HepG2 (cell line): ENCODE measurements around the gene UTS2R. TPM values are rescaled to one million over a fixed set of nuclear protein-coding genes. Genes with fewer than 3 reads are reported as not detected.

Experiments used
- AGO1 ChIP-seq: fragments of 200-400 bp; formaldehyde crosslinking; IDR thresholded peaks from 2 replicates; pipeline ENCODE4 v1.6.1; 2017; ENCODE audit warnings: mild to moderate bottlenecking, low read depth, low read length, moderate library complexity; ENCODE audit not compliant: poor library complexity, severe bottlenecking
- ATF2 ChIP-seq: sonication (generic); formaldehyde crosslinking; IDR thresholded peaks from 2 replicates; pipeline ENCODE4 v1.4.0; 2020; ENCODE audit warnings: missing genetic modification reagents
- FOXA3 ChIP-seq: IDR thresholded peaks from 2 replicates; pipeline ENCODE4 v1.6.1; 2016; ENCODE audit warnings: missing genetic modification reagents, missing compliant biosample characterization
- MEF2D ChIP-seq: sonication (generic); formaldehyde crosslinking; IDR thresholded peaks from 2 replicates; pipeline ENCODE4 v1.5.1; 2020; ENCODE audit warnings: mild to moderate bottlenecking, missing genetic modification reagents
- NCOA2 ChIP-seq: sonication (generic); formaldehyde crosslinking; IDR thresholded peaks from 2 replicates; pipeline ENCODE4 v1.8.0; 2022; ENCODE audit warnings: inconsistent platforms
- NFE2L1 ChIP-seq: sonication (generic); formaldehyde crosslinking; IDR thresholded peaks from 2 replicates; pipeline ENCODE4 v1.4.0; 2020; ENCODE audit warnings: missing genetic modification reagents, mild to moderate bottlenecking, borderline replicate concordance
- POLR2A ChIP-seq, 2 experiments: IDR thresholded peaks; 2 replicates each; pipeline ENCODE4 v1.6.1; 2011; ENCODE audit warnings: low read depth in 2 of 2, low read length in 2 of 2, mild to moderate bottlenecking in 1 of 2, moderate library complexity in 1 of 2; ENCODE audit not compliant: insufficient read depth in 1 of 2
- REPIN1 ChIP-seq: sonication (generic); formaldehyde crosslinking; IDR thresholded peaks from 2 replicates; pipeline ENCODE4 v1.8.0; 2022; ENCODE audit warnings: missing genetic modification reagents, low read depth, mild to moderate bottlenecking, borderline replicate concordance
- ZFP41 ChIP-seq: sonication (generic); formaldehyde crosslinking; IDR thresholded peaks from 2 replicates; pipeline ENCODE4 v1.4.0; 2020; ENCODE audit warnings: mild to moderate bottlenecking, missing genetic modification reagents, borderline replicate concordance
- ZMAT3 ChIP-seq: sonication (generic); formaldehyde crosslinking; conservative IDR thresholded peaks from 2 replicates; pipeline ENCODE4 v1.7.0; 2021; ENCODE audit warnings: missing genetic modification reagents
- ZNF441 ChIP-seq: sonication (generic); formaldehyde crosslinking; IDR thresholded peaks from 2 replicates; pipeline ENCODE4 v1.7.0; 2021; ENCODE audit warnings: missing genetic modification reagents, borderline replicate concordance
- ZNF672 ChIP-seq: sonication (generic); formaldehyde crosslinking; IDR thresholded peaks from 2 replicates; pipeline ENCODE4 v1.8.1; 2022; ENCODE audit warnings: missing genetic modification reagents
- ZNF746 ChIP-seq: sonication (generic); formaldehyde crosslinking; IDR thresholded peaks from 2 replicates; pipeline ENCODE4 v1.8.0; 2022; ENCODE audit warnings: mild to moderate bottlenecking, missing genetic modification reagents
- polyA plus RNA-seq, 8 experiments: library from polyadenylated mRNA; depleted of rRNA in 3 of 8; stranded (reverse) in 7 of 8; unstranded in 1 of 8; fragments of >200 nt; fragmentation: Illumina TruSeq in 4 of 8; extraction: Trizol in 4 of 8; gene quantifications; 2 replicates each; pipeline versions ENCODE4 v1.2.1 to v1.2.3, GENCODE V29; 2011 to 2016; ENCODE audit warnings: low read depth in 4 of 8, missing spikeins in 1 of 8, mixed read lengths in 1 of 8; ENCODE audit not compliant: insufficient read depth in 1 of 8
- total RNA-seq, 5 experiments: library from RNA; depleted of rRNA; stranded (reverse); fragments of >200 nt; fragmentation: Illumina TruSeq; extraction: Trizol; gene quantifications; 2 replicates each; pipeline ENCODE4 v1.2.3, GENCODE V29; 2016; ENCODE audit warnings: low read depth in 1 of 5
- TF ChIP-seq, protein P1 (sequence below): sonication (generic); formaldehyde crosslinking; IDR thresholded peaks from 2 replicates; pipeline ENCODE4 v1.8.1; 2022; ENCODE audit warnings: low read depth, mild to moderate bottlenecking, missing genetic modification reagents
- TF ChIP-seq, protein P2 (sequence below): sonication (generic); formaldehyde crosslinking; IDR thresholded peaks from 2 replicates; pipeline ENCODE4 v1.4.0; 2020; ENCODE audit warnings: missing genetic modification reagents
- TF ChIP-seq, protein P3 (sequence below): IDR thresholded peaks from 2 replicates; pipeline ENCODE4 v1.6.1; 2016
- TF ChIP-seq, protein P4 (sequence below): sonication (generic); formaldehyde crosslinking; IDR thresholded peaks from 2 replicates; pipeline ENCODE4 v1.4.0; 2020; ENCODE audit warnings: missing genetic modification reagents, borderline replicate concordance

The UTS2R gene
- total and polyA plus RNA-seq, 2 of the 13 experiments (the other 11 are each of a cell fraction or from before 2014, with no cell fraction given), result 0.13 to 0.15 TPM

GRCh38 chr17:82351713-82352488 lies 19.7 kb upstream of the UTS2R start (continued):
- TF ChIP-seq ATF2 (CRISPR knock-in tag) (peak; percentile 58), ZNF672 (no peak), NCOA2 (CRISPR knock-in tag) (0 out of 2 replicates have a peak, but pooled peaks have one; percentile 7), ZNF441 (CRISPR knock-in tag) (no peak), AGO1 (no peak), MEF2D (CRISPR knock-in tag) (no peak), ZFP41 (CRISPR knock-in tag) (no peak), POLR2A (IDR thresholded peaks at IDR 0.05; ENCODE audit: insufficient read depth in 1 of 2, low read depth in 2 of 2, low read length in 2 of 2) (no peak), ZMAT3 (CRISPR knock-in tag) (0 out of 2 replicates have a peak, but pooled peaks have one; percentile 35), NFE2L1 (CRISPR knock-in tag) (0 out of 2 replicates have a peak, but pooled peaks have one; percentile 3), ZNF746 (CRISPR knock-in tag) (peak; percentile 55; the same call in 1 of the 2 replicates), REPIN1 (CRISPR knock-in tag) (no peak; the same call in 1 of the 2 replicates), FOXA3 (peak; percentile 71; the same call in 1 of the 2 replicates)
- TF ChIP-seq, protein P1, sequence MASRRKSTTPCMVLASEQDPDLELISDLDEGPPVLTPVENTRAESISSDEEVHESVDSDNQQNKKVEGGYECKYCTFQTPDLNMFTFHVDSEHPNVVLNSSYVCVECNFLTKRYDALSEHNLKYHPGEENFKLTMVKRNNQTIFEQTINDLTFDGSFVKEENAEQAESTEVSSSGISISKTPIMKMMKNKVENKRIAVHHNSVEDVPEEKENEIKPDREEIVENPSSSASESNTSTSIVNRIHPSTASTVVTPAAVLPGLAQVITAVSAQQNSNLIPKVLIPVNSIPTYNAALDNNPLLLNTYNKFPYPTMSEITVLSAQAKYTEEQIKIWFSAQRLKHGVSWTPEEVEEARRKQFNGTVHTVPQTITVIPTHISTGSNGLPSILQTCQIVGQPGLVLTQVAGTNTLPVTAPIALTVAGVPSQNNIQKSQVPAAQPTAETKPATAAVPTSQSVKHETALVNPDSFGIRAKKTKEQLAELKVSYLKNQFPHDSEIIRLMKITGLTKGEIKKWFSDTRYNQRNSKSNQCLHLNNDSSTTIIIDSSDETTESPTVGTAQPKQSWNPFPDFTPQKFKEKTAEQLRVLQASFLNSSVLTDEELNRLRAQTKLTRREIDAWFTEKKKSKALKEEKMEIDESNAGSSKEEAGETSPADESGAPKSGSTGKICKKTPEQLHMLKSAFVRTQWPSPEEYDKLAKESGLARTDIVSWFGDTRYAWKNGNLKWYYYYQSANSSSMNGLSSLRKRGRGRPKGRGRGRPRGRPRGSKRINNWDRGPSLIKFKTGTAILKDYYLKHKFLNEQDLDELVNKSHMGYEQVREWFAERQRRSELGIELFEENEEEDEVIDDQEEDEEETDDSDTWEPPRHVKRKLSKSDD (CRISPR knock-in tag), result no peak
- TF ChIP-seq, protein P2, sequence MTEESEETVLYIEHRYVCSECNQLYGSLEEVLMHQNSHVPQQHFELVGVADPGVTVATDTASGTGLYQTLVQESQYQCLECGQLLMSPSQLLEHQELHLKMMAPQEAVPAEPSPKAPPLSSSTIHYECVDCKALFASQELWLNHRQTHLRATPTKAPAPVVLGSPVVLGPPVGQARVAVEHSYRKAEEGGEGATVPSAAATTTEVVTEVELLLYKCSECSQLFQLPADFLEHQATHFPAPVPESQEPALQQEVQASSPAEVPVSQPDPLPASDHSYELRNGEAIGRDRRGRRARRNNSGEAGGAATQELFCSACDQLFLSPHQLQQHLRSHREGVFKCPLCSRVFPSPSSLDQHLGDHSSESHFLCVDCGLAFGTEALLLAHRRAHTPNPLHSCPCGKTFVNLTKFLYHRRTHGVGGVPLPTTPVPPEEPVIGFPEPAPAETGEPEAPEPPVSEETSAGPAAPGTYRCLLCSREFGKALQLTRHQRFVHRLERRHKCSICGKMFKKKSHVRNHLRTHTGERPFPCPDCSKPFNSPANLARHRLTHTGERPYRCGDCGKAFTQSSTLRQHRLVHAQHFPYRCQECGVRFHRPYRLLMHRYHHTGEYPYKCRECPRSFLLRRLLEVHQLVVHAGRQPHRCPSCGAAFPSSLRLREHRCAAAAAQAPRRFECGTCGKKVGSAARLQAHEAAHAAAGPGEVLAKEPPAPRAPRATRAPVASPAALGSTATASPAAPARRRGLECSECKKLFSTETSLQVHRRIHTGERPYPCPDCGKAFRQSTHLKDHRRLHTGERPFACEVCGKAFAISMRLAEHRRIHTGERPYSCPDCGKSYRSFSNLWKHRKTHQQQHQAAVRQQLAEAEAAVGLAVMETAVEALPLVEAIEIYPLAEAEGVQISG (CRISPR knock-in tag), result peak; percentile 71
- TF ChIP-seq, protein P3, sequence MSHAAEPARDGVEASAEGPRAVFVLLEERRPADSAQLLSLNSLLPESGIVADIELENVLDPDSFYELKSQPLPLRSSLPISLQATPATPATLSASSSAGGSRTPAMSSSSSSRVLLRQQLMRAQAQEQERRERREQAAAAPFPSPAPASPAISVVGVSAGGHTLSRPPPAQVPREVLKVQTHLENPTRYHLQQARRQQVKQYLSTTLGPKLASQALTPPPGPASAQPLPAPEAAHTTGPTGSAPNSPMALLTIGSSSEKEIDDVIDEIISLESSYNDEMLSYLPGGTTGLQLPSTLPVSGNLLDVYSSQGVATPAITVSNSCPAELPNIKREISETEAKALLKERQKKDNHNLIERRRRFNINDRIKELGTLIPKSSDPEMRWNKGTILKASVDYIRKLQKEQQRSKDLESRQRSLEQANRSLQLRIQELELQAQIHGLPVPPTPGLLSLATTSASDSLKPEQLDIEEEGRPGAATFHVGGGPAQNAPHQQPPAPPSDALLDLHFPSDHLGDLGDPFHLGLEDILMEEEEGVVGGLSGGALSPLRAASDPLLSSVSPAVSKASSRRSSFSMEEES, result peak; percentile 74
- TF ChIP-seq, protein P4, sequence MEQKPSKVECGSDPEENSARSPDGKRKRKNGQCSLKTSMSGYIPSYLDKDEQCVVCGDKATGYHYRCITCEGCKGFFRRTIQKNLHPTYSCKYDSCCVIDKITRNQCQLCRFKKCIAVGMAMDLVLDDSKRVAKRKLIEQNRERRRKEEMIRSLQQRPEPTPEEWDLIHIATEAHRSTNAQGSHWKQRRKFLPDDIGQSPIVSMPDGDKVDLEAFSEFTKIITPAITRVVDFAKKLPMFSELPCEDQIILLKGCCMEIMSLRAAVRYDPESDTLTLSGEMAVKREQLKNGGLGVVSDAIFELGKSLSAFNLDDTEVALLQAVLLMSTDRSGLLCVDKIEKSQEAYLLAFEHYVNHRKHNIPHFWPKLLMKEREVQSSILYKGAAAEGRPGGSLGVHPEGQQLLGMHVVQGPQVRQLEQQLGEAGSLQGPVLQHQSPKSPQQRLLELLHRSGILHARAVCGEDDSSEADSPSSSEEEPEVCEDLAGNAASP (CRISPR knock-in tag), result peak; percentile 70; the same call in 1 of the 2 replicates
